Esophagus muscularis mucosa (tissue), 4 donors: Measurements from ENCODE around the gene MAP6D1. TPM values are rescaled to one million over a fixed set of nuclear protein-coding genes. Genes with fewer than 3 reads are reported as not detected.

Source experiments
- DNase-seq: peaks from one replicate; pipeline ENCODE4 v3.0.0-alpha.2; 2017; ENCODE audit errors: extremely low spot score
- H3K27ac ChIP-seq, 4 donors: fragments of 200-600 bp; sonication (generic); replicated peaks in 1 of 4; 1 replicate in 3 of 4; 2 replicates in 1 of 4; pipeline ENCODE4 v1.5.1; 2016 to 2019; ENCODE audit warnings: mild to moderate bottlenecking in 1 of 4
- H3K27me3 ChIP-seq, 4 donors: fragments of 200-600 bp; sonication (generic); one replicate each; pipeline versions ENCODE4 v1.5.1 to v1.6.0; 2016 to 2019
- H3K36me3 ChIP-seq, 4 donors: fragments of 200-600 bp; sonication (generic); one replicate each; pipeline ENCODE4 v1.5.1; 2016 to 2019
- H3K4me1 ChIP-seq, 4 donors: fragments of 200-600 bp; sonication (generic); one replicate each; pipeline ENCODE4 v1.5.1; 2016 to 2019
- H3K4me3 ChIP-seq, 4 donors: fragments of 200-600 bp; sonication (generic); 1 replicate in 2 of 4; 2 replicates in 2 of 4; pipeline ENCODE4 v1.5.1; 2016 to 2019; ENCODE audit warnings: mild to moderate bottlenecking in 4 of 4, moderate library complexity in 1 of 4
- H3K9me3 ChIP-seq, 4 donors: fragments of 200-600 bp; sonication (generic); 1 replicate in 3 of 4; 2 replicates in 1 of 4; pipeline ENCODE4 v1.5.1; 2016 to 2019
- CTCF ChIP-seq, 3 experiments: fragments of 200-600 bp in 2 of 3; fragments of 450-650 bp in 1 of 3; sonication (generic) in 2 of 3; IDR thresholded peaks; one replicate each; pipeline ENCODE4 v1.5.1; 2017 to 2019; ENCODE audit warnings: antibody characterized with exemption in 3 of 3, mild to moderate bottlenecking in 2 of 3, moderate library complexity in 1 of 3
- EP300 ChIP-seq: sonication (generic); formaldehyde crosslinking; IDR thresholded peaks from one replicate; pipeline ENCODE4 v1.6.1; 2017; ENCODE audit warnings: antibody characterized with exemption
- POLR2A ChIP-seq: fragments of 450-650 bp; IDR thresholded peaks from one replicate; pipeline ENCODE4 v1.6.1; 2017; ENCODE audit warnings: antibody characterized with exemption, moderate library complexity, mild to moderate bottlenecking, low read depth
- POLR2AphosphoS5 ChIP-seq, 2 donors: sonication (generic); formaldehyde crosslinking; IDR thresholded peaks; one replicate each; pipeline ENCODE4 v1.6.1; 2017; ENCODE audit warnings: antibody characterized with exemption in 2 of 2
- whole genome bisulfite sequencing: methylation state at CpG from one replicate; pipeline ENCODE4 v1.1.5; 2018; 5-methylcytosine and 5-hydroxymethylcytosine counted together
- intact Hi-C: fragments of 100-400 bp; cut with DNase I; formaldehyde crosslinking; loops from one replicate; pipeline ENCODE4 v1.15.1; 2023
- total RNA-seq, 4 donors: library from RNA; depleted of rRNA; stranded (reverse); fragments of >200 nt; gene quantifications; one replicate each; pipeline versions ENCODE4 v1.1.0 to v1.2.1, GENCODE V29; 2016

The MAP6D1 gene
- total RNA-seq, 4 donors from 2014 or later = 0.42 to 2.9 (median 2.4) TPM

- Histone ChIP-seq H3K4me3 (no peak overlapping the region), H3K36me3 (peaks cover 30 to 81% (median 67%) of the 10 kb centered on the region in 4 donors), H3K4me1 (no peaks in the 10 kb centered on the region), H3K27ac (no peak overlapping the region), H3K27me3 (no peaks in the 10 kb centered on the region), H3K9me3 (no peaks in the 10 kb centered on the region)
- DNase-seq = no peak
- intact Hi-C loops = no loop called here
- TF ChIP-seq EP300 (no peak), POLR2A (no peak), POLR2AphosphoS5 (IDR thresholded peaks at IDR 0.05) (no peak), CTCF (IDR thresholded peaks at IDR 0.05) (no peak)
- 80% methylated on average over 13 of the region's 13 CpGs for WGBS
Measured at GRCh38 chr3:183845608-183846288, 20.4 kb upstream of the MAP6D1 start.

GRCh38 chr3:183845090-183845489 is 19.7 kb upstream of the MAP6D1 start:
- peaks cover 33 to 84% (median 72%) of the 10 kb centered on the region in 4 donors for H3K36me3 ChIP-seq
- no peaks in the 10 kb centered on the region for H3K9me3 ChIP-seq
- DNase-seq = no peak
- no peaks in the 10 kb centered on the region for H3K27me3 ChIP-seq
- intact Hi-C loops = no loop called here
- H3K4me3 ChIP-seq = no peak overlapping the region
- TF ChIP-seq CTCF (IDR thresholded peaks at IDR 0.05) (no peak), POLR2A (no peak), EP300 (no peak), POLR2AphosphoS5 (IDR thresholded peaks at IDR 0.05) (no peak)
- 81% methylated on average over 4 of the region's 4 CpGs for WGBS
- H3K27ac ChIP-seq = no peak overlapping the region
- no peaks in the 10 kb centered on the region for H3K4me1 ChIP-seq

GRCh38 chr3:183844606-183845005 is 19.2 kb upstream of the MAP6D1 start:
- H3K27me3 ChIP-seq = no peaks in the 10 kb centered on the region

GRCh38 chr3:183839751-183840150 is 14.4 kb upstream of the MAP6D1 start:
- intact Hi-C loops = no loop called here
- no peaks in the 10 kb centered on the region for H3K4me1 ChIP-seq
- no peak for DNase-seq
- WGBS = 100% methylated on average over 4 of the region's 4 CpGs
- no peaks in the 10 kb centered on the region for H3K9me3 ChIP-seq
- H3K27me3 ChIP-seq = no peaks in the 10 kb centered on the region
- H3K36me3 ChIP-seq = peaks cover 36 to 90% (median 77%) of the 10 kb centered on the region in 4 donors
- H3K27ac ChIP-seq = no peak overlapping the region
- TF ChIP-seq CTCF (IDR thresholded peaks at IDR 0.05) = no peak
- no peak for TF ChIP-seq POLR2AphosphoS5 (IDR thresholded peaks at IDR 0.05)
- TF ChIP-seq POLR2A = no peak
- no peak for TF ChIP-seq EP300
- no peak overlapping the region for H3K4me3 ChIP-seq

More at GRCh38 chr3:183844606-183845005, 19.2 kb upstream of the MAP6D1 start:
- DNase-seq = no peak
- peaks cover 38 to 86% (median 75%) of the 10 kb centered on the region in 4 donors for H3K36me3 ChIP-seq
- TF ChIP-seq EP300 (no peak), POLR2AphosphoS5 (IDR thresholded peaks at IDR 0.05) (no peak), CTCF (IDR thresholded peaks at IDR 0.05) (no peak), POLR2A (no peak)
- H3K9me3 ChIP-seq = no peaks in the 10 kb centered on the region
- H3K4me3 ChIP-seq = no peak overlapping the region
- intact Hi-C loops = no loop called here
- H3K27ac ChIP-seq = no peak overlapping the region
- WGBS = 82% methylated on average over 2 of the region's 2 CpGs
- no peaks in the 10 kb centered on the region for H3K4me1 ChIP-seq
